ENCODE data around the gene SV2C. TPM values are rescaled to one million over a fixed set of nuclear protein-coding genes. Genes with fewer than 3 reads are reported as not detected.

The SV2C gene
- total RNA-seq, 1 donor from 2014 or later = not detected

DNA sequence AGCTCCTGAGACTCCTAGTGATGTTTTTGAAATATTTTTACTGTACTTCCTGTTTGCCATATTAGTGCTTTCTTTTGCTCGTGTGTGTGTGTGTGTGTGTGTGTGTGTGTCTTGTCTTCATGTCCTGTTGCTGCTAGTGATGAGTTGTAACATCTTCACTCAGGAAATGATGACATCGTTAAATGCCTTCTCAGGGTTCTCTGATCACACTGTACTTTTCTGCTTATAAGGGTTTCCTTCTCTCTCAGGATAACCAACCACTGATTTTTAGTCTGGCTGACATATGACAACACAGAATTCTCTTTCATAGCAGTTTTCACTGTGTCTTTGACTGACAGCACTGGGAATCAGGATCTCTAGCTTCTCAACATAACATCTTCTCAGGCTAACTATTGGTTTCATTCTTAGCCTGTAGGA, 16.1 kb downstream of the SV2C start:
- DNase-seq (ENCODE audit: low read depth, low spot score) = no peak

DNA sequence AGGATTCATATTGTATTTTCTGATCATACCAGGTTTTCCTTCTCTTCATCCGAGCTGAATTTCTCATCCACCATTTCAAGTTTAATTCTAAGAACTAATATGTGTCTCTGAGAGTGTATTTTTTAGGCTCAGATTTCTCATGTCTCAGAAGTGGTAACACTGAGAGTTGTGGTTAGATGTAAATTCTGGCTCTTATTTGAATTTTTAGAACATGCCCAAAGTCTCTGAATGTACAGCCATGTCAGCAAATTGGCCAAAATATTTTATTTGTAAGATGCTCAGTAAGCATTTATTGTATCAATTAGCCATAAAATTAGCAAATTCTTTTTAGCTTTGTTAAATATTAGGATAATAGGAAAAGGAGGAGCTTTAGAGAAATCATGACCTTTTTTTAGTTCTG, 16.6 kb downstream of the SV2C start:
- no peak for DNase-seq (ENCODE audit: low read depth, low spot score)

DNA sequence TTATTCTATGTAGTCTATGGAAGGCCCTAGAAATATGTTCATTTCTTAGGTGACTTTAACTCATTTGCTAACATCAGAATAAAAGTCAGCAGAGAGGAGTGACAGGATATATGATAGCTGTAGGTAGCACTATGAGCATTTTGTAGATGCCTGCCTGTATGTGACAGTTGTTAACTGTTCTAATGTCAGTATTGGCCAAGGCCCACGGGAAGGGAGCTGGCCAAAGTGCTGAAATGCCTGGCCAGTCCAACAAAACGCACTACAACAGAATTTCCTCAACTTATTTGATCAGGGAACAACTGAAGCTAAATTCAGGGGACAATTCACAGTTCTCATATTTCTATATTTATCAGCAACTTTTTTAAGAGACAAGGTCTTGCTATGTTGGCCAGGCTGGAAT, 20.8 kb downstream of the SV2C start:
- no peak for DNase-seq (ENCODE audit: low read depth, low spot score)

DNA sequence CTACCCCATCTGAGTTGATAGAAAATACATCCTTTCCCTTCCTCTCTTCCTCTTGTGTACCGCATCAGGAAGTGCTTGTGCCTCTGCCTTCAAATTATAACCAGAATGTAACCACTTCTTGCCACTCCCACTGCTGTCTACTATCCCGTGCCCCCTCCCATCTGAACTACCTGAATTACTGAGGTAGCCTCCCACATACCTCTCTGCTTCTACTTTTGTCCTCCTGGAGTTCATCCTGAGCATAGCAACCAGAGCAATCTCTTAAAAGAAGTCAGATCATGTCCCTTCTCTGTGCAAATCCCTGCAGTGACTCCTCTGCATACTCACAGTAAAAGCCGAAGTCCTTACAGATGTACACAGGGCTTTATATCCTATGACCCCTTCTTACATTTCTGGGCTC, 23.0 kb downstream of the SV2C start:
- DNase-seq (ENCODE audit: low read depth, low spot score) = no peak

- no peak for DNase-seq (ENCODE audit: low read depth, low spot score)
Measured at GRCh38 chr5:76111477-76112174, 28.4 kb downstream of the SV2C start.

GRCh38 chr5:76113103-76113502, 29.9 kb downstream of the SV2C start:
- no peak for DNase-seq (ENCODE audit: low read depth, low spot score)

DNA sequence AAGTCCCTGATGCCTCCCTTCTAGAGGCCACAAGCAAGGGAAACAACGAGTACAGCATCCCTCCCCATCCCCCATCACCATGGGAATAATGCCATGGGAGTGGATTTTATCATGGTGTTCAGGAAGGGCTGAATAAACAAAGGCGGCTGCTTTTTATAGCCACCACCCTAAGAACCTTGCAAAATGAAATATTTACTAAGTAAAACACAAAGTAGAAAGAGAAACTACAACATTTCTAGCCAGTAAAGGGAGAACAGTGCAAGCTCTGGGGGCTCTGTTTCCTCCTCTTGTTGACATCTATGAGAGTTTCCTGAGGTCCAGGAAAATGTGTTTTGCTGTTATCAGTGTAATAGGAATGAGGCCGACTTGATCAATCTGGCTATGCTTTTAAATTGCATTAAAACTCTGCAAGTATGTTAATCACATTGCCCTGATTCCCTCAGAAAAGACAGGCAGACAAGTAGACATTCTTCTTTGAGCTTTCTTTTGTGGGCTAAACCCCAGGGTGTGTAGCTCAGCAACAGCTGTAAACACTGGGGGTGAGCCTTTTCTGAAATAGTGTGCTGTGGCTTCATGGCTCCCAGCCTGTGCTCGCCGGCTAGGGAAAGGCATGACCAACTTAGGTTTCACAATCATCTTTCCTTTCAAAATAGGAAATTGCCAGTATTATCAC, 31.1 kb downstream of the SV2C start:
- no peak for DNase-seq (ENCODE audit: low read depth, low spot score)

DNA sequence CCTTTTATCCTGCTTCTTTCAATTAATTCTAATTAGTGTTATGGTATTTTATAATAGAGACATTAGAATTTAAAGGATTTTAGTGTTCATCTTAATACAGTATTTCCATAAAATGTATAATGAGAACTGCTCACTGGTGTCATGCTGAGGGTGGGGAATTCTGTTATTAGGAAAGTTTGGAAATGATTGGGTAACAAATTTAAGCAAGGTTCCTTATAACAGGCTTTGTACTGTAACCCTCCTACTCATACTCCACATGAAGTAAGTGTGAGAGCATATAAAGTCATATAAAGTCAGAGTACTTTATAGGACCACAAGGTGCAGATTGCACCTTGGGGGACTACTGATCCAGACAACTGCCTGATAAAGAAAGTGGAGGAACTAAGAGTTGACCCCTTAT, 42.2 kb downstream of the SV2C start:
- DNase-seq (ENCODE audit: low read depth, low spot score) = no peak

- no peak for DNase-seq (ENCODE audit: low read depth, low spot score)
Measured at GRCh38 chr5:76125888-76126287, 42.7 kb downstream of the SV2C start.

DNA sequence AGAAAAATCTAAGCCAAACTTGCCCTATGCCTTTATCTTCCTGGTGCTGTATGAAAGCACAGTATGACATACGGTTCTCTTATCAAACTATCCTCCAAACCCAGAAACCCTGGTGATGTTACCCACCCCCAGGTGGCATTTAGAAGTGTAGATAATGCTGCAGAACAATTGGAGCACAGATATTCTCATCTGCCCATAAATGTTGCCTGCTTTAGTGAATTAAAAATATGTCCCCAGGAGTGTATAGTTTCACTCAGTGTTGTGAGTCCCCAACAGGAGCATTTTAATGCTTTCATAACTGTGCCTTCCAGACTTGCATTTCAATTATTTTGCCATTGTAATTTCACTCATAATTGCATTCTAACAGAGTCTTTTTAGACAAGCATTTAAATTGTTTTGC, 50.8 kb downstream of the SV2C start:
- no peak for DNase-seq (ENCODE audit: low read depth, low spot score)

DNA sequence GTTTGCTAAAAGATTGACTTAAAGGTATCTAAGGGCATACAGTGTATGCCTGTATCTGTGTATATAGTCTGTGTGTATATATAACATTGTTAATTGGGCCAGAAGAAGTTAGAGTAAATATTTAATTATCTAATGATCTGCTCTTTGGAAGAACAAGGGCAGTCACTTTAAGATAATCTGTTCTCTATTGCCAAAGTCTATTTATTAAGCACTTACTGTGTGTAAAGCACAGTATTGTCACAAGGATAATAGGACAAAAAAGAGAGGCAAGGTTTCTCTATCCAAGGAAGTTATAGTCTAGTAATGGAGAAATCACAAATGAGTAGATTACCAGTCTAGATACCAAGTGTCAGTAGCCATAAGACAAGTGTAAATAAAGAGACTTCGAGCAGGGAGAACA, 51.5 kb downstream of the SV2C start:
- no peak for DNase-seq (ENCODE audit: low read depth, low spot score)

DNA sequence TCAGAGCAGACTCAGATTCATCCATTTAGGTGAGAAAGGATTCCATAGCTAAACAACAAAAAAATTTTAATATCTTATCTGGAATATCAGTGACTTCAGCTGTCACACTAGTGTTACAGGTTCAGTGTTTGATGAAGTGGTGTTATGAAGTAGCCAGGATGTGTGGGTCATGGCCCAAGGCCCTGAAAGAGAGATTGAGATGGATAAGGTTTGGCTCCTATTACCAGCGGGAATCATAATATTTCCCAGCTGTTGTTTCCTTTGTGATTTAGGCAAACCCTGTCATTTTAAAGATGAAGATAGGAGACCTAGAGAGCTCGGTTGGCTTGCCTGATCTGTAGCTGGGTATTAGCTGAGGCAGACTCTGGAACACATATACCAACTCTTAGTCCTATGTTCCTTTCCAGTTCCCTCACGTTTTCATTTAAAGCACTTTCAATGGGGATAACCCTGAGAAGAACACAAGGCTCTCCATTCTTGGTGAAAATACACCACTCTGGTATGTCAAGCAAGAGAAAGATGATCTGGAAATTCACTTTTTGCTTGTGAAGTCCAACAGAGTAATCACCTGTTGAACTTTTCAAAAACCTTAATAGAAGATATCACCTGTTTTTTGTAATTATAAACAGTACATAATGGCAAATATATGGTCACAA, 54.8 kb downstream of the SV2C start:
- DNase-seq (ENCODE audit: low read depth, low spot score) = no peak

DNA sequence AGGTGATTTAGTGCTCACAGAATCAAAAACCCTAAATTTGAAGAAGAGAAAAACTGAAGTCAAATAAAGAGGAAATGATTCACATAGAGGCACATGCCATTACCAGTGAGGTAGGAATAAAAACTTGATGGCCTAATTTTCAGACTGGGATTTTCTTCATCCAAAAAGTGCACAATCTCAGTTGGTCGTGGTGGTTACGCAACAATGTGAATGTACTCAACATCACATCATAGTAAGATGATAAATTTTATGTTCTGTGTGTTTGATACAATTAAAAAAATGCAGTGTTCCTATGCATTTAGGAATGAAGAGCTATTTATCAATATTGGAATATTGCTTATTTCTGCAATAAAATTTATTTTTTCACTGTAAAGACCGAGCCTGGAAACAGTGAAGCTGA, 60.7 kb downstream of the SV2C start:
- no peak for DNase-seq (ENCODE audit: low read depth, low spot score)

- DNase-seq (ENCODE audit: low read depth, low spot score) = no peak
Measured at GRCh38 chr5:76144513-76145274, 61.5 kb downstream of the SV2C start.

DNA sequence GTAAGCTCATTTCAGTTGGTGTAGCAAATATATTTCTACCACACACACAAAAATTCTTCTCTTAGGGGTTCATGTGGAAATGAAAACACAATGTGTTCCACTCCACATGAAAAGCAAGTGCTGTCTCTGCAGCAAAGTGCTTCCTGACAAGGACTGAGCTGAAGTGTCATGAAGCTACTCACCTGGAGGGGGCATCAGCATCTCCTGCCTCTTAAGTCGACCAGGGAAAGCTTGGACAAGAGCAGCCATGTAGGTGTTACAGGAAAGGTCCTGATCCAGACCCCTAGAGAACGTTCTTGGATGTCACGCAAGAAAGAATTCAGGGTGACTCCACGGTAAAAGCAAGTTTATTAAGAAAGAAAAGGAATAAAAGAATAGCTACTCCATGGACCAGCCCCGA, 62.8 kb downstream of the SV2C start:
- DNase-seq (ENCODE audit: low read depth, low spot score) = no peak

GRCh38 chr5:76149636-76150035, 66.5 kb downstream of the SV2C start:
- DNase-seq (ENCODE audit: low read depth, low spot score) = no peak

GRCh38 chr5:76152161-76152560, 69.0 kb downstream of the SV2C start:
- DNase-seq (ENCODE audit: low read depth, low spot score) = no peak

- DNase-seq (ENCODE audit: low read depth, low spot score) = no peak
Measured at GRCh38 chr5:76152700-76153099, 69.5 kb downstream of the SV2C start.

DNA sequence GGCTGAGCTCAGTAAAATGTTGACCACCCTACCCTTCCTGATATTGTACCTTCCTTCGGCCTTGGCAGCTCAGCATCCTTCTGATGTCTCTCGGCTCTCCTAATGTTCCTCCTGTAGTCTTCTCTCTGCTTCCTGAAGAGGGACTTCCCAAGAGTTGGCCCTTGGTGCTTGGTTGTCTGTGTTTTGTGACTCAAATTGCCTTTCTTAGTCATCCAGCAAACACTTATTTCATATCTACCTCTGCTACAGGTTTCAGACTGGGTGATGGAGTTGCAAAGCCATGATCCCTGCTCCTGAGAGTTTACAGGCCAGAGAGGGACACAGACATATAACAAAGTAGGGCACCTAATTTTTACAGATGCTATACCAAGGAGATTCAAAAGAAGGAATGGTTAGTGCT, 70.1 kb downstream of the SV2C start:
- DNase-seq (ENCODE audit: low read depth, low spot score) = no peak

DNA sequence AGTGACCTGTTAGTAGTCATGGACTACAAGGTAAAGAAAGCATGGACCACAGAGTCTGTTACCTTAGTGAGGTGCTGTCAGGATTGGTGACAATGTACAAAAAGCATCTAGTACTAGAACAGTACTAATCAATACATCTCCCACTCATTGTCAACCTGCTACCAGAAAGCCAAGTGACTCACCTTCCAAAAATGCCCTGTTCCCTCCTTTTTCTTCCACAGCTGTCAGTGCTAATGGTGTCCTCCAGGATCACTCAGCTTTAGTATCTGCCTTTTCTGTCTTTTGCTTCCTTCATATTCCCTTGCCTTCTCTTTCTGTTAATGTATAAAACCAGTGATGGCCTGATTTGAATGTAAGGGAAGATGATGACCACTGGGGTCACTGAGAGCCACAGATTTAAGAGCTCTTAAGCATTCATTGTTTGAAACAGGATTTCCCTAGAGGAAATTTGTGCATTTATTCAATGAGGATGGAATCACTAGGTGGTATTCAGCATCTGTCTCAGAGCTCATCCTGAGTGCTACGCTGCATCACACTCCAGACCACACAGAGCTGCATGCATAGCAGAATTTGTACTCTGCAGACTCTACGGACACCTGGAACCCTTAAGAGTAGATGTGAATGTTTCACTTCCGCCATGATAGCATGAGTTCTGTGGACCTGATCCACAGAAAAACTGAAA, 71.0 kb downstream of the SV2C start:
- DNase-seq (ENCODE audit: low read depth, low spot score) = no peak

- no peak for DNase-seq (ENCODE audit: low read depth, low spot score)
Measured at GRCh38 chr5:76155536-76155935, 72.4 kb downstream of the SV2C start.

DNA sequence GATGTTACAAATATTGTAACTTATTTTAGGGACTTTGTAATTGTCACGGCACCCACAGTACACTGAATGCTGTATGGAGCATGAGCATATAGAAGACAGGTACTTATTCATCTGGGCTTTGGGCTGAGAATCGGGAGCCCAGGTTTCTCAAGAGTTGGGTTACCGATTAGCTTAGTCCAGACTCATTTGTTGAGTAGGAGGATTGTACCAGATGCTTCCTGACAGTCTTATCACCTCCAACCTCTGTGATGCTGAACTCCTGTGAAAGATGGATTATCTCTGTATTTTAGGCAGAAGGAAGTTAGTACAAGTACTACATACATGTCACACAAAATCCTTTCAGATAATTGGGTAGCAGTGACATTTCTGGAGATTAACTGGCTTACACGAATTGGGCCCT, 79.2 kb downstream of the SV2C start:
- no peak for DNase-seq (ENCODE audit: low read depth, low spot score)

Data from pulmonary artery endothelial cell (primary cell).